Testis (tissue), 2 donors: Measurements from ENCODE around the gene JAK2.

Source experiments
- POLR2A ChIP-seq: fragments of 450-650 bp; IDR thresholded peaks from one replicate; pipeline ENCODE4 v1.6.1; 2017; ENCODE audit warnings: antibody characterized with exemption, mild to moderate bottlenecking, moderate library complexity
- TF ChIP-seq, protein P1 (sequence below), 3 experiments: fragments of 450-650 bp in 2 of 3; fragments of 200-600 bp in 1 of 3; sonication (generic) in 1 of 3; IDR thresholded peaks; one replicate each; pipeline ENCODE4 v1.5.1; 2016 to 2019; ENCODE audit warnings: antibody characterized with exemption in 3 of 3, mild to moderate bottlenecking in 2 of 3, moderate library complexity in 1 of 3

DNA sequence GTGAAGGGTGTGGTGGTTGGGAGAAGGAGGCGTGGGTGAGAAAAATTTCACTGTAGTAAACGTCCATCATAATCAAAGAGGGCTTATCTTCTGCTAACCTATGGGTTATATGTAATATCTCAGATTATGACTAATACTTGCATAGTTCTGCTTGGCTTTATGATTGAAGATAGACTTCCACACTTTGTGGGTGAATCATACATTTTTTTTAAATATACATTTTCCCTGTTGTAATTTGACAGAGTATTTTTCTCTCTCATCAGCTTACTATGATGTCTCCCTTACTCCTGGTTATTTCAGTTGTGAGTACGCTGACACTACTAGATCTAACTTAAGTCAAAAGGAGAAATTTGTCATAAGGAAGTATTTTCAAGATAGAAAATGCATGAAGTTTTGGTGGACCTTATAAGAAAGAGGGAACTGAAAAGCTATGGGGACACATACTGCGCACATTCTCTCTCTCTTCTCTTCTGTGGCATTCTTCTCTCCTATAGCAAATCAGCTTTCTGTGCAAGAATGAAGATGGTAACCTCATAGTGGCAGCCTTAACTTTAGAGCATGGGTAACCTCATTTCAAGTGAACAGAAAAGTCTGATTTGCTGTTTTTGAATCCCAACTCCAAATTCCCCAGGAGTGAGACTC lies 4.9 kb upstream of the JAK2 start:
- TF ChIP-seq POLR2A: no peak
- TF ChIP-seq, protein P1, sequence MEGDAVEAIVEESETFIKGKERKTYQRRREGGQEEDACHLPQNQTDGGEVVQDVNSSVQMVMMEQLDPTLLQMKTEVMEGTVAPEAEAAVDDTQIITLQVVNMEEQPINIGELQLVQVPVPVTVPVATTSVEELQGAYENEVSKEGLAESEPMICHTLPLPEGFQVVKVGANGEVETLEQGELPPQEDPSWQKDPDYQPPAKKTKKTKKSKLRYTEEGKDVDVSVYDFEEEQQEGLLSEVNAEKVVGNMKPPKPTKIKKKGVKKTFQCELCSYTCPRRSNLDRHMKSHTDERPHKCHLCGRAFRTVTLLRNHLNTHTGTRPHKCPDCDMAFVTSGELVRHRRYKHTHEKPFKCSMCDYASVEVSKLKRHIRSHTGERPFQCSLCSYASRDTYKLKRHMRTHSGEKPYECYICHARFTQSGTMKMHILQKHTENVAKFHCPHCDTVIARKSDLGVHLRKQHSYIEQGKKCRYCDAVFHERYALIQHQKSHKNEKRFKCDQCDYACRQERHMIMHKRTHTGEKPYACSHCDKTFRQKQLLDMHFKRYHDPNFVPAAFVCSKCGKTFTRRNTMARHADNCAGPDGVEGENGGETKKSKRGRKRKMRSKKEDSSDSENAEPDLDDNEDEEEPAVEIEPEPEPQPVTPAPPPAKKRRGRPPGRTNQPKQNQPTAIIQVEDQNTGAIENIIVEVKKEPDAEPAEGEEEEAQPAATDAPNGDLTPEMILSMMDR (IDR thresholded peaks at IDR 0.05): no peak
